Right lobe of liver (tissue), 6 donors: ENCODE data around the gene WFDC11. TPM values are rescaled to one million over a fixed set of nuclear protein-coding genes. Genes with fewer than 3 reads are reported as not detected.
"Not testable (repeated sequence)": the region's sequence is repeated elsewhere in the genome, so short reads cannot be mapped to it uniquely, and the experiment has no call there.

Source experiments
- ATAC-seq, 4 donors: fragments of 200-7000 bp; cut with Tn5 transposase; one replicate each; pipeline ENCODE4 v1.9.1; 2020; ENCODE audit warnings: mild to moderate bottlenecking in 4 of 4, moderate library complexity in 4 of 4
- DNase-seq, 3 donors: peaks; one replicate each; pipeline ENCODE4 v3.0.0-alpha.2; 2020
- H3K27ac ChIP-seq, 3 donors: fragments of 200-600 bp; one replicate each; pipeline ENCODE4 v1.8.0; 2022
- H3K27me3 ChIP-seq, 2 donors: fragments of 200-600 bp; one replicate each; pipeline ENCODE4 v1.8.0; 2022
- H3K36me3 ChIP-seq, 4 donors: fragments of 200-600 bp; sonication (generic) in 1 of 4; one replicate each; pipeline versions ENCODE4 v1.5.1 to v1.8.0; 2017 to 2022; ENCODE audit warnings: control low read depth in 1 of 4
- H3K4me1 ChIP-seq, 4 donors: fragments of 200-600 bp; sonication (generic) in 1 of 4; one replicate each; pipeline versions ENCODE4 v1.5.1 to v1.8.0; 2017 to 2022; ENCODE audit warnings: control low read depth in 1 of 4
- H3K4me3 ChIP-seq, 3 donors: fragments of 200-600 bp; one replicate each; pipeline ENCODE4 v1.8.0; 2022
- H3K9me3 ChIP-seq, 4 donors: fragments of 200-600 bp; sonication (generic) in 1 of 4; one replicate each; pipeline versions ENCODE4 v1.5.1 to v1.8.0; 2017 to 2022; ENCODE audit warnings: control low read depth in 1 of 4
- POLR2A ChIP-seq: fragments of 450-650 bp; IDR thresholded peaks from one replicate; pipeline ENCODE4 v1.6.1; 2017; ENCODE audit warnings: antibody characterized with exemption, mild to moderate bottlenecking
- WGBS: methylation state at CpG from one replicate; pipeline ENCODE4 v1.1.6; 2018; ENCODE audit warnings: low coverage, low lambda C conversion rate; ENCODE audit not compliant: insufficient coverage; ENCODE audit errors: missing lambda C conversion rate; 5-methylcytosine and 5-hydroxymethylcytosine counted together
- intact Hi-C, 2 donors: fragments of 100-400 bp; cut with DNase I; formaldehyde crosslinking; loops; one replicate each; pipeline versions ENCODE4 v1.11.2 to v1.14.1; 2022
- total RNA-seq, 6 experiments: library from RNA; depleted of rRNA in 2 of 6; stranded (reverse); fragments of >200 nt in 2 of 6; fragmentation: NEBNext Ultra II Directional in 3 of 6; extraction: Animal tissue kit (Norgen Biotek cat#: 25700) in 3 of 6; gene quantifications; one replicate each; pipeline versions ENCODE4 v1.1.0 to v1.2.4, GENCODE V29; 2016 to 2023
- TF ChIP-seq, protein P1 (sequence below), 4 donors: fragments of 200-600 bp in 3 of 4; fragments of 450-650 bp in 1 of 4; IDR thresholded peaks; one replicate each; pipeline versions ENCODE4 v1.5.1 to v1.8.0; 2016 to 2022; ENCODE audit warnings: antibody characterized with exemption in 4 of 4, mild to moderate bottlenecking in 2 of 4
- donor health status: DM: no; HTN: yes; CAD: no.
- donor health status: DM: no; HTN: no; CAD: no.
- donor health status: DM: no; HTN: no; CAD: no.
- donor health status: DM: no; HTN: yes; CAD: no.
- donor health status: DM: no; HTN: yes; CAD: no.

Gene WFDC11
- total RNA-seq, 6 experiments from 2014 or later = not detected

GRCh38 chr20:45695496-45695895, 25.5 kb upstream of the WFDC11 start:
- H3K4me1 ChIP-seq = no peaks in the 10 kb centered on the region
- no peak overlapping the region for H3K27ac ChIP-seq

GRCh38 chr20:45693346-45693745, 23.3 kb upstream of the WFDC11 start:
- intact Hi-C loops = not testable (repeated sequence)

More at GRCh38 chr20:45695496-45695895, 25.5 kb upstream of the WFDC11 start:
- Histone ChIP-seq H3K36me3 (no peaks in the 10 kb centered on the region), H3K4me3 (no peak overlapping the region), H3K9me3 (no peaks in the 10 kb centered on the region), H3K27me3 (no peaks in the 10 kb centered on the region)
- no peak for DNase-seq
- no peak for TF ChIP-seq POLR2A
- TF ChIP-seq, protein P1, sequence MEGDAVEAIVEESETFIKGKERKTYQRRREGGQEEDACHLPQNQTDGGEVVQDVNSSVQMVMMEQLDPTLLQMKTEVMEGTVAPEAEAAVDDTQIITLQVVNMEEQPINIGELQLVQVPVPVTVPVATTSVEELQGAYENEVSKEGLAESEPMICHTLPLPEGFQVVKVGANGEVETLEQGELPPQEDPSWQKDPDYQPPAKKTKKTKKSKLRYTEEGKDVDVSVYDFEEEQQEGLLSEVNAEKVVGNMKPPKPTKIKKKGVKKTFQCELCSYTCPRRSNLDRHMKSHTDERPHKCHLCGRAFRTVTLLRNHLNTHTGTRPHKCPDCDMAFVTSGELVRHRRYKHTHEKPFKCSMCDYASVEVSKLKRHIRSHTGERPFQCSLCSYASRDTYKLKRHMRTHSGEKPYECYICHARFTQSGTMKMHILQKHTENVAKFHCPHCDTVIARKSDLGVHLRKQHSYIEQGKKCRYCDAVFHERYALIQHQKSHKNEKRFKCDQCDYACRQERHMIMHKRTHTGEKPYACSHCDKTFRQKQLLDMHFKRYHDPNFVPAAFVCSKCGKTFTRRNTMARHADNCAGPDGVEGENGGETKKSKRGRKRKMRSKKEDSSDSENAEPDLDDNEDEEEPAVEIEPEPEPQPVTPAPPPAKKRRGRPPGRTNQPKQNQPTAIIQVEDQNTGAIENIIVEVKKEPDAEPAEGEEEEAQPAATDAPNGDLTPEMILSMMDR (IDR thresholded peaks at IDR 0.05) = no peak
- no peak for ATAC-seq
- 56% methylated on average over 2 of the region's 2 CpGs for WGBS
- intact Hi-C loops = no loop called here

GRCh38 chr20:45685896-45686295, 15.9 kb upstream of the WFDC11 start:
- Histone ChIP-seq H3K27ac (no peak overlapping the region), H3K4me3 (no peak overlapping the region), H3K36me3 (no peaks in the 10 kb centered on the region), H3K4me1 (no peaks in the 10 kb centered on the region), H3K9me3 (no peaks in the 10 kb centered on the region), H3K27me3 (no peaks in the 10 kb centered on the region)
- no peak for DNase-seq
- TF ChIP-seq, protein P1 (IDR thresholded peaks at IDR 0.05) = no peak
- no peak for TF ChIP-seq POLR2A
- WGBS = 43% methylated on average over 1 of the region's 3 CpGs
- intact Hi-C loops = no loop called here
- ATAC-seq = no peak

More at GRCh38 chr20:45693346-45693745, 23.3 kb upstream of the WFDC11 start:
- 100% methylated on average over 2 of the region's 12 CpGs for WGBS
- ATAC-seq, H3K27me3 ChIP-seq, H3K9me3 ChIP-seq, H3K27ac ChIP-seq, H3K4me3 ChIP-seq, DNase-seq, H3K4me1 ChIP-seq, H3K36me3 ChIP-seq: not testable (repeated sequence)

- no peak for DNase-seq
- Histone ChIP-seq H3K9me3 (no peaks in the 10 kb centered on the region), H3K36me3 (no peaks in the 10 kb centered on the region), H3K27me3 (no peaks in the 10 kb centered on the region), H3K4me1 (no peaks in the 10 kb centered on the region), H3K27ac (no peak overlapping the region), H3K4me3 (no peak overlapping the region)
- ATAC-seq = no peak
- intact Hi-C loops = no loop called here
- TF ChIP-seq, protein P1 (IDR thresholded peaks at IDR 0.05) = no peak
- no peak for TF ChIP-seq POLR2A
These were observed 9.6 kb upstream of the WFDC11 start for GRCh38 chr20:45679650-45680049.

- H3K27ac ChIP-seq = no peak overlapping the region
- no peak for TF ChIP-seq POLR2A
- TF ChIP-seq, protein P1 (IDR thresholded peaks at IDR 0.05) = no peak
- H3K27me3 ChIP-seq = peaks cover 0 to 4% of the 10 kb centered on the region in 2 donors
- no peak for ATAC-seq
- H3K9me3 ChIP-seq = no peaks in the 10 kb centered on the region
- intact Hi-C loops = no loop called here
- H3K4me3 ChIP-seq = no peak overlapping the region
- H3K36me3 ChIP-seq = no peaks in the 10 kb centered on the region
- DNase-seq = no peak
- H3K4me1 ChIP-seq = no peaks in the 10 kb centered on the region
These were observed 2.7 kb upstream of the WFDC11 start for GRCh38 chr20:45672765-45673164.

GRCh38 chr20:45657038-45657437, 13.0 kb downstream of the WFDC11 start:
- intact Hi-C loops, H3K27ac ChIP-seq, ATAC-seq, H3K36me3 ChIP-seq, DNase-seq, H3K4me1 ChIP-seq, H3K9me3 ChIP-seq, H3K27me3 ChIP-seq, H3K4me3 ChIP-seq: not testable (repeated sequence)
- 56% methylated on average over 3 of the region's 3 CpGs for WGBS

- 83% methylated on average over 1 of the region's 7 CpGs for WGBS
- H3K4me1 ChIP-seq, H3K27me3 ChIP-seq, DNase-seq, ATAC-seq, H3K27ac ChIP-seq, intact Hi-C loops, H3K4me3 ChIP-seq, H3K36me3 ChIP-seq, H3K9me3 ChIP-seq: not testable (repeated sequence)
These were observed 18.3 kb downstream of the WFDC11 start for GRCh38 chr20:45651726-45652125.
